SH-SY5Y (cell line): ENCODE results near the gene GRM5.

Source experiments
- GATA2 ChIP-seq: IDR thresholded peaks from 2 replicates; pipeline ENCODE4 v1.6.1; 2011; ENCODE audit warnings: mild to moderate bottlenecking, low read depth, low read length
- GATA3 ChIP-seq: IDR thresholded peaks from 2 replicates; pipeline ENCODE4 v1.6.1; 2011; ENCODE audit warnings: low read depth, mild to moderate bottlenecking, low read length, moderate library complexity

Gene GRM5

DNA sequence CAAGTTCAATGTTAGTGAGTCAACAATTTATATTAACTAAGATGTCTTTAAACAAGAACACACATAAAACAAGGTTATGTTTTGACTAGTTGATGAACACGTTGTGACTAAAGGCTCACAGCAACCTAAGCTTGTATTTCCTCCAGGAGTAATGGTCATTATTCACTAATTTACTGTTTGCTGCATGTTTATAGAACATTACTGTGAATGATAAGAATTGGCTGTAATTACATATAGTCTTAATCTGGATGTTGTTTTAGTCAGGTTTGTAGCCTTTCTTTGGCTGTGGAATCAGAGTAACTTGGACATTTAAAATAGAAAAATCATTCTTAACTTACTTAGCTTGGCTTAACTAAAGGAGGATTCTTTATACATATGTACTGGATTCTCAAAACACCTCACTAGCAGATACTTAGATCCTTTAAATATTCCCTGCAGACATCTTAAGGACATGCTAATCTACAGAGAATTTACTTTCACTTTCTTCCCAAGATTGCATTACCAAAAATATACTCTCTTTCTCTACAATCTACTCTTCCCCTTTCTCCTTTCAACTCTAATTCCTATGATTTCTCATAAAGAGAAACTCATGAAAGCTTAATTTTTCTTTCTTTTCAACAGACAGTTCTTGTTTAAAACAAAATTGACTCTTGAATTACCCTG is 408.6 kb downstream of the GRM5 start:
- TF ChIP-seq GATA2 (no peak), GATA3 (no peak)

DNA sequence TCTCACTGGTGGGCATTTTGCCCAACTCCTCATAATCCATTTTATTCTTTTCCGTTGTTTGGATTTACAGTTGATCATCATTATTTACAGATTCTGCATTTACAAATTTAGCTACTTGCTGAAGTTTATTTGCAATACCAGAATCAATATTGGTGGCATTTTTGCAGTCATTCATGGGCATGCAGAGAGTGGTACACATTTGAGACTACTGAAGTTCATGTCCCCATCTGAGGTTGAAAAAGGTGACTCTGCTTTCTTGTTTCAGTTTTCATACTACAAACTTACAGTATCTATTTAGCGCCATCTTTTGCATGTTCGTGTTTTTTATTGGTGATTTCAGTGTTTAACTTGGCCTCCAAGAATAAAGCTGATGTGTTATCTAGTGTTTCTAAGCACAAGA is 409.5 kb downstream of the GRM5 start:
- no peak for TF ChIP-seq GATA2
- TF ChIP-seq GATA3, result no peak

DNA sequence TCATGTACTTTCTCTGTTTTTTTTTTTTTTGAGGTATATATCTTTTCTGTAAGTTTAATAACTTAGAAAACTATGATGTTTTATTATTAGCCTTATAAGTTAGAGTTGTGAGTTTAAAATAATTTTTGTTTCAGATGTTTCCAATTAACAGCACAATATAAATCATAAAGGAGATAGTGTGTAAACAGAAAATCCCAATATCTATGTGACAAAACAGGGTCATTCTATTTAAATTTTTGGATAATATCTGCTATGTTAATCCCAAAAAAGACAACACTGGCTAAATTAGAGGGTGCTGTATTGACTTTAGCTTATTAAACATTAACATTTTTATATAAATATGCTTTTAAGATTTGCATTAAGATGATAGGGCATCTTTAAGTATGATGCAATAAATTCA is 410.1 kb downstream of the GRM5 start:
- no peak for TF ChIP-seq GATA2
- TF ChIP-seq GATA3, result no peak

DNA sequence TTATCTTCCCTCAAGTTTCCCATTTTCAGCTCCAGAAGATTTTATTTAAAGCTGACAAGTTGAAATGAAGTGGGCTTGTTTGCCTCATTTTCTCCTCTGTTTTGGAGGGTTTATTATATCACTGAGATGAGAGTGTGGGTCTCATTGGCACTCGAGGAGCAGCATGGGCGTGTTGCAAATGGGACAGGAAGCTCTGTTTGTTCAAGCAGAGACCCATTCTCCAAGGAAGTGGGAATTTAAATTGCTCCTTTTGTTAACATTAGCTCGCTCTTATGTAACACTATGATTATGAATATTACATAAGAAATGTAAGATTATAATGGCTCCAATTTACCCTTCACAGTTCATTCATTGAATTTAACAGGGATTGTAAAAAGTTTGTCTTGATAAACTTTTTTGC is 410.6 kb downstream of the GRM5 start:
- TF ChIP-seq GATA3, result no peak
- TF ChIP-seq GATA2, result no peak

DNA sequence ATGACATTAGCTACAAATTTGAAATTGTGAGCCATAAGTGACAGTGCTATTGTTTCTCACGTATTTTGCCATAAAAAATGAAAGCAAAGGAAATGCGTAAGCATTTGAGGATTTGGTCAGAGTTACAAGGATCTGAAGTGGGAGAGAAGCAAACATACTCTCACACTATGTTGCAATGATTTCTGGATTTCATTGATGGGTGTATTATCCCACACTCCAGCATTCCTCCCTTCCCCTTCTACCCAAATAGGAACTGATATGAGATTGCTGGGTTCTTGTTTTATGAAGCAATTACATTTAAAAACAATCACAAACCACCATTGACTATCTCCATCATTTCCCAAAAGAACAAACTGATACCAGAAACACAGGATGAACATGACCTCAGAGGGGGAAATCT is 414.2 kb downstream of the GRM5 start:
- TF ChIP-seq GATA2 (no peak), GATA3 (no peak)

DNA sequence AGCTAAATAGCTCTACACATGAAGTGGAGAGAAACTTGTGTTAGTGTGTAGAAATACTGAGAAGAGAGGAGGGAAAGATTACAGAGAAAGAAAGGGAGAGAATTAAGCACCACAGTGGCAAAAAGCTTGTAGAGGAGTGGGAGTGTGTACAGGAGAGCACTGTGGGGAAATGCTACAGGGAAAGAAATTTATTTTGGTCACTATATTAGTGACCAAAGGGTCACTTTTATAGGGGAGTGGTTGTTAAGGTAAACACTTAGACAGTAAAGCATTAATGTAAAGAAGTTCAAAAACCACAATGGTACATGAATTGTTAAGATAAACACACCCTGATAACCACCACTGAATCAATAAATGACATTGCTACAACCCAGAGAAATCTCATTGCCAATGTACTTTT is 421.1 kb downstream of the GRM5 start:
- TF ChIP-seq GATA2, result no peak

DNA sequence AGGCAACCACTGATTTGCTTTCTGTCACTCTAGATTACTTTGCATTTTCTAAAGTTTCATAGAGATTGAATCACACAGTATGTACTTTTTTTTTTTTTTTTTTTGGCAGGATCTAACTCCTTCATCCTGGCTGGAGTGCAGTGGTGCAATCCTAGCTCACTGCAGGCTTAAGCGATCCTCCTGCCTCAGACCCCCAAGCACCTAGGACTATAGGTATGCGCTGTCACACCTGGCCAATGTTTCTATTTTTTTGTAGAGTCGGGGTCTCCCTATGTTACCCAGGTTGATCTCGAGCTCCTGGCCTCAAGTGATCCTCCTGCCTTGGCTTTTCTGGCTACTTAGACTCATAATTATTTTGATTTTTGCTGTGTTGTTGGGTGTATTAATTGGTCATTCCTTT is 433.6 kb downstream of the GRM5 start:
- no peak for TF ChIP-seq GATA2
- TF ChIP-seq GATA3, result no peak

DNA sequence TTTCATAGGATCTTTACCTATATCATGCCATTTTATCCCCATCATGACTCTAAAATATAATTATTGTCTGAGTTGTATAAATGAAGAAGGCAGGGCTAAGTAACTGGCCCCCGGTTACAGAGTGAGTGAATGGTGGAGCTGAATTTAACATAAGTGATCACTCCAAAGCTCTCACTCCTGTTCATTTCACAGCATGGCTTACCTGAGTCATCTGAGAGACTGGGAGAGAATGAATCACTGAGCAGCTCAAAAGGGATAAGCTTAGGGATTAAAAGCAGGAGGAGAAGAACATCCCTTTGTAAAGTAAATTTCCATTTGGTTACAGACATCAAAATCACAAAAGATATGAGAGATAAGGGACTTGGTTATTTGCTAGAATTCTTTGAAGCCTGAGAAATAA is 434.3 kb downstream of the GRM5 start:
- TF ChIP-seq GATA2 (no peak), GATA3 (no peak)

DNA sequence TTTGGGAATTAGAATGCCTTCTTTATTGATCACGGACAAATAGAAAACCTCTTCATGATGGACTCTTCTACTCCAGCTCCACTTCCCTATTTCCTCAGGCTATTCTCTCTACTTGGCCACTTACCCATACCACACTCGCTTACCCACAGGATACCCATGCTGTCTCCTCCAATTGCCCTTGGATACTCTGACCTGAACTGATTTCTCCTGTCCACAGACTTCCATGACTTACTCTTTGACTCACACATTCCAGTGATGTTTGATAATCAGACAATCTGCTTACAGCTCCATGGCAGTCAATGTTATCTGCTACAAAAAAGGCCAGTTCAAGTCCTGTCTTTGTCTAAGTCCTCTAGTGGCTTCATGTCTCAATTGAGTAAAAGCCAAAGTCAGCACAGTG is 436.3 kb downstream of the GRM5 start:
- TF ChIP-seq GATA2 (no peak), GATA3 (no peak)

DNA sequence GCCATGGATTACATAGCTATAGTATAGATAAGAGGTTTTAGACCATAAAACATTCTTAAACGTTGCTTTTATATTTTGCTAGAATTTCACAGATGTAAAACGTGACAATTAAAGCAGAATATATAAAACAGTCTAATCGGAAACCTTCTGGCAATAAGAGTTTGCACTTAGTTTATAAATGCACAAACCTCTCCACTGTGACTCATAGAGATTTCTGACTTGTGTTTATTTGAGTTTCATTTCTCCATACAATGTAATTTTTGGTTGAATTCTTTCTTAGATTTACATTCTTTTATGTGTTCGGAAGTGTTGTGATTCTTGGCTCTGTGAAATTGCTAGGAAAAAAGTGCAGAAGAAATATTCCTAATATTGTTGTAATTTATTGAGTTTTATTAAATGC is 439.6 kb downstream of the GRM5 start:
- TF ChIP-seq GATA3 (no peak), GATA2 (no peak)

DNA sequence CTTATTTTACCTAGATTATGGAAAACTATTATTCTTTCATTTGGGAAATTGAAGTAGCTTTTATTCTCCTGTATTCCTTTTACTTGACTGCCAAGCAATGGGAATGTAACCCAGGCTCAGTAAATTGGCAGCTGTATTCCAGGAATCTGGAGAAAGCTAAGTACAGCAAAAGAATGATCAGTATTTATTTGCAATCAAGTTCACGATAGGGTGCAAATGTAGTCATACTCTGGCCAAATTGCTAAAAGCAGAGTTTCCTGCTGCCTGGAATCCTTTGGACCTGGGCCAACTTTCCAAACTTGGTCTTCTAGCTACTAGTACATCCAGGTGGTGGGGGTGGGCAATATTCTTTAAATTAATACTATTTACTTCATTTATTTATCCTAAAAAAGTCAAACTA is 442.3 kb downstream of the GRM5 start:
- TF ChIP-seq GATA3 (no peak), GATA2 (no peak)

DNA sequence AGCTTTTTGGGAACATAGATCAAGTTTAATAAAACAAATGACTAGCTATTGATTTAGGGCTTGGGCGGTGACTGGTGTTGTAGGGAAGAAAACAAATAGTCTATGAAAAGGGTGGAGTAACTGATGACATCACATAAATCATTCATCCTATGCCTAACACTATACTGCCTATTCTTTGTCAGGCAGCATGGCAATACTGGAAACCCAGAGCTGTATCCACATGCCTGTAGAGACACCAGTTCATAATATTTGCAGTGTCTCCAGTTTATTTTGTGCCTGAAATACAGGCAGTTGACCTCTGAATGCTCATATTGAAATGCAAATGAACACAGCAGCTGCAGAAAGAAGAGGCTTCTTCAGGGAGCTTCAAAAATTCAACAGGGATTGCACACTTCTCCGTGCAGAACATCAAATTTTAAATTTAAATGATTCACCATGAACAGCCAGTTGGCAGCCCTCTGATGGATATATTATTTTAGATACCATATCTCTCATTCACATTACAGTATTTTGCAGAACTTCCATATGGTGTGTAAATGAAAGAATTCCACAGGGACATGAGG is 445.1 kb downstream of the GRM5 start:
- no peak for TF ChIP-seq GATA2
- TF ChIP-seq GATA3, result no peak

DNA sequence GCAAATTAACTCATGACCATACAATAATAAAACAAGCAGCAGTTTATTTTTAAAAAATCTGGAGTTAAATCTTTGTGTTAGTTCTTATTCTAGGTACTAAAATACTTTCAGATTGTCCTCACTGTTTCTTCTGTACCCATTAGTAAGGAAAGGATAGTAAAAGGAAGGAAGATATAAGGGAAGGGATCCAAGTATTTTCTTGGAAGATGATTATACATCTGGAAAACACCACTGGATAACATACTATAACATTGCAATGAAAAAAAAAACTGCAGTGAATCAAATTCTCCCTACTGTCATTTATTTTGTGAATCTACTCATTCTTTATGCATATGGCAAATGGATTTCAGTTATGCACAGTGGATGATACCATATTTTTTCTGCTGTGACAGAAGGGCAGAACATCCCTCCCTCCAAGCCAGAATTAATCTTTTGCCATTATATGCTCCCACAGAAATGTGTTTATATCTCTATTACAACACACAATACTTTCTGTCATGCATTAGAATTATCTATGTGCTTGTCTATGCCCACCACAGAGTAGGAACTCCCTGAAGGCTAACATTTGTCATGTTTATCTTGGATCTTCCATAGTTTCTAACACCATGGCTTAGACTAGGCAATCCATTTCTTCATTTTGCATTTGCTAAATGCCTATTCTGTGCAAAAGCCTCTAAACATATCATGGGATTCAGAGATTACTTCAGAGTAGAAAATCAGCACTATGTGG is 446.0 kb downstream of the GRM5 start:
- TF ChIP-seq GATA3 (no peak), GATA2 (no peak)

DNA sequence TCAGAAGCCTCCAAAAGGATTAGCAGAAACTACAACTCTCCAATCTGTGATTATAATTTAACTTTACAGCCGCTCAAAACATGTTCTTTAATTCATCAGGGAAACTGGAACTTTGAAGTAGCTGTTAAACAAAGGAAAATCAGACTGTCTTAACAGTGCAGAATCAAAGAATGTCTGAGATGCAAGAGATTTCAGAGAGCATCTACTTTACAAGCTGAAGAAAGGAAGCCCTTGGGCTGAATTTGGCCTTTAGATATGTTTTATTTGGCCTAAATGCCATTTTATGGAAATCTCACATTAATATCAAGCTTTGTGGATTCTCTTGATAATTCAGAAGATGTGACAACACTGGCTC is 446.7 kb downstream of the GRM5 start:
- no peak for TF ChIP-seq GATA2
- TF ChIP-seq GATA3, result no peak

DNA sequence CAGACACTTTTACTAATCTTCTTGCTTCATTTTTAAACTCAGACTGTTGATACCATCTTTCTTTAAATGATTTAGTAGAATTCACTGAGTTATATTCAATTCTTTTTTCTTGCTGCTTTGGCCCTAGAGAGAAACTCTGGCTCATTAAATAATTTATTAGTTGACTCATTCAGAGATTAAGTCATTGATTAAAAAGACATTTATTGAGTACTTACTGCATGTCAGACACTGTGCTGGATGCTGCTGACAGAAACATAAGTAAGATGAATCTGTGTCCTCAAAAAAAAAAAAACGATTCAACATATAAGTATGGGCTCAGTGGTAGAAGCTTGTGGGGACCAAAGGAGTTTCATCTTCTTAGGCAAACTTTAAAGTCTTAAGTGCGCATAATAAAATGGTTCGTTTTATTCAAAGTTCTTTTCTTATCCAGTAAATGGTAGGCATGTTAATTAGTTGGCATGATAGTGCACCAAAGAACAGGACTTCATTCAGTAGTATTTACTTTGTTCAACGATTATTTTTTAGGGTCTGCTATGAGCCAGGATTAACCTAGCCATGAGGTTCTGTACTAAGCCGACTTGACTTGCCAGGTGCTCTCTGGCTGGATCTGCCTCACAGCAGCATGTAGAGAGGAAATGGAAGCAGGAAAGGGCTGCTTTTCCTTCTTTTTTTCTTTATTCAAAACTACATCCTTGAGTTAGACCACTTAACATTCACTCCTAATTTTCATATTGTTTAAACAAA is 447.3 kb downstream of the GRM5 start:
- TF ChIP-seq GATA2, result no peak
- no peak for TF ChIP-seq GATA3
